ENCODE measurements around the gene B3GLCT.

B3GLCT gene

GRCh38 chr13:31350560-31350959 is 150.8 kb downstream of the B3GLCT start:
- no peak for DNase-seq (ENCODE audit: low read depth in 2 of 2)

GRCh38 chr13:31351376-31351775 is 151.6 kb downstream of the B3GLCT start:
- DNase-seq (ENCODE audit: low read depth in 2 of 2) = no peak

- DNase-seq (ENCODE audit: low read depth in 2 of 2) = no peak
These were observed 152.7 kb downstream of the B3GLCT start for GRCh38 chr13:31352467-31352866.

DNA sequence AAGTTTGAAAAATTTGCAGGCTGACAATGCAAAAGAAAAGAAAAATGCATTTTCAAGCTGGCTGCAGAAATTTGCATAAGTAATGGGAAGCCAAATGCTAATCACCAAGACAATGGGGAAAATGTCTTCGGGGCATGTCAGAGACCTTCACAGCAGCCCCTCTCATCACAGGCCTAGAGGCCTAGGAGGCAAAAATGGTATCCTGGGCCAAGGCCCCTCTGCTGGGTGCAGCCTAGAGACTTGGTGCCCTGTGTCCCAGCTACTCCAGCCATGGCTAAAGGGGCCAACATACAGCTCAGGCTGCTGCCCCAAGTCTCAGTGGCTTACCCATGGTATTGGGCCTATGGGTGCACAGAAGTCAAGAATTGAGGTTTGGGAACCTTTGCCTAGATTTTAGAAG is 155.2 kb downstream of the B3GLCT start:
- DNase-seq (ENCODE audit: low read depth in 2 of 2) = no peak

- DNase-seq (ENCODE audit: low read depth in 2 of 2) = no peak
These were observed 157.2 kb downstream of the B3GLCT start for GRCh38 chr13:31356991-31357390.

- no peak for DNase-seq (ENCODE audit: low read depth in 2 of 2)
These were observed 157.8 kb downstream of the B3GLCT start for GRCh38 chr13:31357581-31357980.

DNA sequence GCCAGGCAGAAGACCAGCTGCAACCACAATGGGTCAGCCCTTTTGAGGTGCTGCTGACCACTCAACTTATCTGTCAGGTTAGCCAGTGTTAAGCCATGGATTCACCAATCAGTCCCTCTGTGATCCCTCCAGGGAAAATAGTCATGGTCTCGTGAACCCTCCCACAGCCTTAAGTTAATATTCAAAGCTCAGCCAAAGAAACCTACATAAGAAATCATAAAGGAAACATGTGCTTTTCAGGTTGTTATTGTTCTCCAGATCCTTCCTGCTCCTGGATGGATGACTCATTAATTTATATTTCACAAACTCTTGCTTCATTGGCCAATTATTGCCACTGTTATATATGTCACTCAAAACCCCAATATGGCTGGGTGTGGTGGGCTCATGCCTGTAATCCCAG is 161.9 kb downstream of the B3GLCT start:
- no peak for DNase-seq (ENCODE audit: low read depth in 2 of 2)

- no peak for DNase-seq (ENCODE audit: low read depth in 2 of 2)
These were observed 165.9 kb downstream of the B3GLCT start for GRCh38 chr13:31365630-31366029.

DNA sequence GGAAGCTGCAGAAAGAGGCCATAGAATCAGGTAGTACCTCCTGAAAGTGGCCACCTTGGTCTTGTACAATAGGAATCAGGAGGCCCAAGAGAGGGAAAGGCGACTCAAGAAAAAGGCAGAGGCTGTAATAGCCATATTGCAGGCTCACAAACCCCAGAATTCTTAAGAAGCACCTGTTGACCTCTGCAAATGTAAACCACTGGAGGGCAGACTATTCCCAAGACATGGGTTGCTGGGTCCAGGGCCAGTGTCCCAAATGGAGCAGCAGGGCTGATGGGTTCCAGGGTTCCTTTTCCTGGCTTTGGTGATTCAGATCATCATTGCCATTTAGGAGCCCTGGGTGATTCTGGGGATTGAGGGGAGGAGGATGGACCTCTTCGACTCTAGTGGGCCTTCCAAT is 167.6 kb downstream of the B3GLCT start:
- DNase-seq (ENCODE audit: low read depth in 2 of 2) = no peak

GRCh38 chr13:31369213-31369612 is 169.4 kb downstream of the B3GLCT start:
- DNase-seq (ENCODE audit: low read depth in 2 of 2) = no peak

DNA sequence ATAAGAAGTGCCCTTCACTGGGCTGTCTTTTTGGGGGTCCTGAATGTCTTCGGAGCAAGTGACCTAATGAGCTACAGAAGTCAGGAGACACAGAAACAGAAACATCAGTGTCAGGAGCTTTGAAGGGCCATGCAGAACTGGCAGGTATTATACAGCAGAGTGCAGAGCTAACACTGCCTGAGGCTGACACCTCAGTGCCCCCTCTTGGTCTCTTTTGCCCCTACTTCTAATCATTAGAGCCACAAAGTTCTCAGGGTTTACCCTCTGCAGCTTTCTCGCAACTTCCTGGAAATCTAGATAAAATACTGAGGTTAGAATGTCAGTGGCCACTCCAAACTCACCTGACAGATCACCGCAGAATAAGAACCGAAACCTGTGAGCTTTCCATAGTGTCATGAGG is 172.7 kb downstream of the B3GLCT start:
- DNase-seq (ENCODE audit: low read depth in 2 of 2) = no peak

GRCh38 chr13:31374682-31375081 is 174.9 kb downstream of the B3GLCT start:
- no peak for DNase-seq (ENCODE audit: low read depth in 2 of 2)

- DNase-seq (ENCODE audit: low read depth in 2 of 2) = no peak
These were observed 178.2 kb downstream of the B3GLCT start for GRCh38 chr13:31377946-31378345.

DNA sequence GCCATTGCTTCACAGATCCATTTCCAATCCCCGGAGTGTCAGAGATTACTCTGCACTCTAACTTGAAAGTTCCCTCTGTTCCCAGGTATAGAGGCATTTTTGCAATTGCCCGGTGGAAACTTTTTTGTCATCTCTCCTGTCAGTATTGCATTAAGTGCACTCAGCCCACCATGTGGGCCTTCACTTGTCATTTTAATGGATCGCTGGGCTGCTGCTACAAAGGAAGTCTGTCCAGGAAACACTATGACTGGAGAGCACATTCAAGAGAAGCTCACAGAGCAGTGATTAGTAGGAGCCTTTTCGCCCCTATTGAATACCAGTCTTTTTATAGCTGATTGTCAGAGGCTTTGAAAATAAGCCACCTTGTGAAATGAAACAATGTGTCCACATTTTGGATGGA is 180.9 kb downstream of the B3GLCT start:
- no peak for DNase-seq (ENCODE audit: low read depth in 2 of 2)
